MCF 10A (cell line): Measurements from ENCODE around the gene FFAR1. TPM values are rescaled to one million over a fixed set of nuclear protein-coding genes. Genes with fewer than 3 reads are reported as not detected.
A peak's percentile ranks its signal among the peaks of the same experiment; 100 is the strongest.

Experiments used
- Bru-seq: library from RNA; stranded (reverse); fragments of 400-500 nt; gene quantifications from one replicate; lab custom pipeline; 2021; lab: Mats Ljungman, UMichigan
- BruChase-seq, 2 experiments: library from RNA; stranded (reverse); fragments of 400-500 nt; gene quantifications; one replicate each; lab custom pipeline; 2021; lab: Mats Ljungman, UMichigan
- BruUV-seq: library from RNA; stranded (reverse); fragments of 400-500 nt; replicated peaks from 2 replicates; lab custom pipeline; 2021; lab: Mats Ljungman, UMichigan
- CTCF ChIA-PET: fragments of 300-600 bp; sonication (Branson Sonifier 250); formaldehyde crosslinking; extraction: SDS; loops from one replicate; lab custom pipeline; 2021; ENCODE audit warnings: antibody characterized with exemption, inconsistent platforms; lab: Yijun Ruan, JAX
- POLR2A ChIA-PET: fragments of 300-600, 350-650 bp; sonication (Branson Sonifier 250); formaldehyde crosslinking; extraction: SDS; loops from one replicate; lab custom pipeline; 2020; ENCODE audit warnings: antibody characterized with exemption, inconsistent platforms; lab: Yijun Ruan, JAX
- DNase-seq: peaks from one replicate; pipeline ENCODE4 v3.0.0-alpha.2; 2018; ENCODE audit not compliant: unreplicated experiment
- H3K27ac Mint-ChIP-seq: one replicate; pipeline ENCODE4 v1.8.0; 2022; ENCODE audit warnings: mild to moderate bottlenecking, low read depth, mixed read lengths; ENCODE audit not compliant: unreplicated experiment
- H3K27me3 Mint-ChIP-seq: one replicate; pipeline ENCODE4 v1.8.0; 2022; ENCODE audit warnings: mixed read lengths; ENCODE audit not compliant: insufficient read depth, unreplicated experiment
- H3K36me3 Mint-ChIP-seq: one replicate; pipeline ENCODE4 v1.8.0; 2022; ENCODE audit warnings: mild to moderate bottlenecking, moderate library complexity, mixed read lengths; ENCODE audit not compliant: insufficient read depth, unreplicated experiment
- H3K4me1 Mint-ChIP-seq: one replicate; pipeline ENCODE4 v1.8.0; 2022; ENCODE audit warnings: mixed read lengths; ENCODE audit not compliant: insufficient read depth, unreplicated experiment
- H3K4me3 Mint-ChIP-seq: one replicate; pipeline ENCODE4 v1.8.0; 2022; ENCODE audit warnings: mild to moderate bottlenecking, moderate library complexity, mixed read lengths; ENCODE audit not compliant: unreplicated experiment
- H3K9me3 Mint-ChIP-seq: one replicate; pipeline ENCODE4 v1.8.0; 2022; ENCODE audit warnings: mixed read lengths; ENCODE audit not compliant: unreplicated experiment
- CTCF ChIP-seq: fragments of 200-600 bp; IDR thresholded peaks from one replicate; pipeline ENCODE4 v1.8.0; 2022; ENCODE audit warnings: antibody characterized with exemption, mild to moderate bottlenecking; ENCODE audit not compliant: unreplicated experiment
- intact Hi-C: fragments of 100-400 bp; cut with micrococcal nuclease; formaldehyde crosslinking; loops from 2 replicates; pipeline ENCODE4 v1.14.1; 2022
- long read RNA-seq: library from polyadenylated mRNA; stranded (forward); transcript quantifications from one replicate; pipeline ENCODE4 v2.0.0, GENCODE V29; 2022
- total RNA-seq: library from RNA; stranded (reverse); gene quantifications from 2 replicates; pipeline ENCODE4 v1.2.3, GENCODE V29; 2022

Gene FFAR1, protein sequence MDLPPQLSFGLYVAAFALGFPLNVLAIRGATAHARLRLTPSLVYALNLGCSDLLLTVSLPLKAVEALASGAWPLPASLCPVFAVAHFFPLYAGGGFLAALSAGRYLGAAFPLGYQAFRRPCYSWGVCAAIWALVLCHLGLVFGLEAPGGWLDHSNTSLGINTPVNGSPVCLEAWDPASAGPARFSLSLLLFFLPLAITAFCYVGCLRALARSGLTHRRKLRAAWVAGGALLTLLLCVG (N-terminal part only)
- not detected in 2 replicates for total RNA-seq
- not detected for Bru-seq, nascent RNA
- BruChase-seq, experiment 1, labeled RNA remaining after a 6-hour chase: not detected
- BruChase-seq, experiment 2, labeled RNA remaining after a 2-hour chase: percentile 16 among the genes with signal in this experiment
- long read RNA-seq: 0 reads

DNA sequence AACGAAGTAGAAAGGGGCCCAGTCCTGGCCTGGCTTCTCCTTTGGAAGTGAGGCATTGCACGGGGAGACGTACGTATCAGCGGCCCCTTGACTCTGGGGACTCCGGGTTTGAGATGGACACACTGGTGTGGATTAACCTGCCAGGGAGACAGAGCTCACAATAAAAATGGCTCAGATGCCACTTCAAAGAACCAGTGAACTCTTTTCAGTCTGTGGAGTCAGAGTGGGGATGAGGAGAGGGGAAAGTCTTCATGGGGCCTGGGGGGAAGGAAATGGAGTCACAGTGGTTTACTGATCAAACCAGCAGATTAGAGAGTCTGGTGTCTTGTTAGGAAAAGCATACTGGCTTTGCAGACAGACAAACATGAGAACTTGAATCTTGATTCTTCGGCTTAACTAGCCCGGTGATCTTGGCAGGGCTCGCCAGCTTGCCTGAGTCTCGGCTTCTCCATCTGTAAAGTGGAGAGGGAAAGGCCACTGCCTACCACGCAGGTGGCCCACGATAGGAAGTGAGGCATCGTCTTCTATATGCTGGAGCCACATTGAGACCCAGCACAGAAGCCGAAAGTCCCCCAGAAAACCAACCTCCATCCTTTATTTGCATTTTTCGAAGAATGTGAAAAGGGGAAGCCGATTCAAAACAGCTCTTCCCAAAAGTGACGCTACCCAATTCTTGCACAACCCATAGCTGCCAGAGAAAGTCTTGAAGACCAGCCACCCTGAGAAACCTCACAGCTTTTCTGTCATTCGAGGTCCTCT, at the start of gene FFAR1:
Gene FFAR1 (plus strand): TSS at position 732 of the 759 bp plus-strand sequence. CDS start 3,650 bp downstream, outside the sequence.
- intact Hi-C loops: no loop called here
- BruUV-seq: no TSS peak
- Mint-ChIP-seq H3K36me3 (no peaks in the 10 kb centered on the region), H3K27me3 (peaks cover 33% of the 10 kb centered on the region), H3K4me3 (no peak within 1 kb of the TSS), H3K27ac (no peak within 1 kb of the TSS), H3K9me3 (no peaks in the 10 kb centered on the region), H3K4me1 (no peaks in the 10 kb centered on the region)
- CTCF ChIA-PET: interaction anchor here (0.9 kb wide), 1 partner anchor 148 kb away, joined by 3 read pairs; no protein-coding TSS in a partner anchor
- no peak for TF ChIP-seq CTCF
- POLR2A ChIA-PET: no interaction called here
- no peak for DNase-seq

DNA sequence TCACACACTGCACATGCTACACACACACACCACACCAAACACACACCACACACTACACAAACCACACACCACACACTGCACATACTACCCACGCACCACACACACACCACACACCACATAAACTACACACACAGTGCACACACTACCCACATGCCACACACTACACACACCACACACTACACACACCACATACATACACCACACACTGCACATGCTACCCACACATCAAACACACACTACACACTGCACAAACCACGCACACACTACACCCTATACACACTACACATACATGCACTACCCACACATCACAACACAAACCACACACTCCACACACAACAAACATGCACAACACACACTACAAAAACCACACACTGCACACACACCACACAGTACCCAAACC, 49.8 kb upstream of the FFAR1 start:
- no TSS peak for BruUV-seq
- no peak for TF ChIP-seq CTCF

DNA sequence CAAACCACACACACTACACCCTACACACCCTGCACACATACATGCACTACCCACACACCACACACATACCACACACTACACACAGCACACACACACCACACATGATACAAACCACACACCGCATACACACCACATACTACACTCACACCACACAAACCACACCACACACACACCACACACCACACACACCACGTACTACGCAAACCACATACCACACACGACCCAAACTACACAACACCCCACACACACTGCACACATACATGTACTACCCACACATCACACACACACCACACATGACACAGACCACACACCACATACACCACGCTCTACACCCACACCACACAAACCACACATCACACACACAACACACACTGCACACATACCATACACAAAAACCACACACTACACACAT, 49.1 kb upstream of the FFAR1 start:
- peaks cover 16% of the 10 kb centered on the region for H3K27me3 Mint-ChIP-seq
- no peak overlapping the region for H3K27ac Mint-ChIP-seq
- no peak for TF ChIP-seq CTCF
- no peak overlapping the region for H3K4me3 Mint-ChIP-seq
- ChIA-PET POLR2A (no interaction called here), CTCF (no interaction called here)
- no peaks in the 10 kb centered on the region for H3K9me3 Mint-ChIP-seq
- H3K36me3 Mint-ChIP-seq: no peaks in the 10 kb centered on the region
- DNase-seq: no peak
- intact Hi-C loops: no loop called here
- BruUV-seq: no TSS peak
- no peaks in the 10 kb centered on the region for H3K4me1 Mint-ChIP-seq

More for the DNA sequence above, 49.8 kb upstream of the FFAR1 start:
- H3K9me3 Mint-ChIP-seq: no peaks in the 10 kb centered on the region
- intact Hi-C loops: no loop called here
- POLR2A ChIA-PET: no interaction called here
- no peak overlapping the region for H3K4me3 Mint-ChIP-seq
- peaks cover 18% of the 10 kb centered on the region for H3K27me3 Mint-ChIP-seq
- H3K27ac Mint-ChIP-seq: no peak overlapping the region
- CTCF ChIA-PET: no interaction called here
- H3K4me1 Mint-ChIP-seq: no peaks in the 10 kb centered on the region
- no peak for DNase-seq
- no peaks in the 10 kb centered on the region for H3K36me3 Mint-ChIP-seq
